Memory B cell (primary cell): ENCODE results near the gene PIAS1.
"Not testable (repeated sequence)": the region's sequence is repeated elsewhere in the genome, so short reads cannot be mapped to it uniquely, and the experiment has no call there.

Source experiments
- ATAC-seq: fragments of 150-1000 bp; cut with Tn5 transposase; 2 replicates; pipeline ENCODE4 v1.10.0; 2021; ENCODE audit warnings: low read depth, mild to moderate bottlenecking, moderate library complexity
- DNase-seq, 2 donors: peaks; one replicate each; pipeline ENCODE4 v3.0.0; 2022; ENCODE audit warnings: low spot score in 2 of 2
- H3K27ac Mint-ChIP-seq: one replicate; pipeline ENCODE4 v1.8.0; 2022; ENCODE audit warnings: mild to moderate bottlenecking, moderate library complexity, mixed read lengths
- H3K27me3 Mint-ChIP-seq: one replicate; pipeline ENCODE4 v1.8.0; 2022; ENCODE audit warnings: mixed read lengths
- H3K36me3 Mint-ChIP-seq: one replicate; pipeline ENCODE4 v1.8.0; 2022; ENCODE audit warnings: mild to moderate bottlenecking, mixed read lengths
- H3K4me1 Mint-ChIP-seq: one replicate; pipeline ENCODE4 v1.8.0; 2022; ENCODE audit warnings: mixed read lengths
- H3K4me3 Mint-ChIP-seq: one replicate; pipeline ENCODE4 v1.8.0; 2022; ENCODE audit warnings: mild to moderate bottlenecking, moderate library complexity, mixed read lengths
- H3K9me3 Mint-ChIP-seq: one replicate; pipeline ENCODE4 v1.8.0; 2022; ENCODE audit warnings: mixed read lengths

The PIAS1 gene

DNA sequence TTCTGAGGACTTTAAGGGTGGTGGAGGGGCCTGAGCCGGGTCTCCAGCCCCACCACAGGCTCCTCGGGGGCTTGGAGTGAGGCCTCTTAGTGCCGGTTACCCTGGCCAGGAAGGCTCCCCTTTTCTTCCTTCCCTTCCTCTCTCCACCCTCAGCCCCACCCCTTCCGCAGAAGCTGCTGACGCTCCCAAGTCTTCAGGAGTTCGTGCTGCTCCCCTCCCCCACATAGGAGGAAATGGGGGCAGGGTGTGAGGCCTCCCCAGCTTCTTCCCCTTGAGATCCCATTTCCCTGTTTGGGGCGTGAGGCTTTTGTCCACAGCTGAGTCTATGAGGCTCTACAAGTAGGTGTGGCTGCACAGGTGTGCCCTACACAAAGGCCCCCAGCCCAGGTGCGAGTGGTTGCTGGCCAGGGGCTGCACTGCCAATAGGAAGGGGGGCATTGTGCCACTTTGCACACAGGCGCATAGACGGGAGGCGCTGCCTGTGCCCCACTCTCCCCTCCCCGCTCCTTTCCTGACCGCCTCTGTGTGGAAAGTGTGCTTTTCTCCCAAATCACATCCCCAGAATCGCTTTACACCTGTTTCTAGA, 151.9 kb downstream of the PIAS1 start:
- Mint-ChIP-seq H3K27me3 (no peaks in the 10 kb centered on the region), H3K27ac (no peak overlapping the region), H3K36me3 (peaks cover 2% of the 10 kb centered on the region), H3K9me3 (no peaks in the 10 kb centered on the region), H3K4me3 (no peak overlapping the region), H3K4me1 (peaks cover 24% of the 10 kb centered on the region)
- ATAC-seq (no peak), DNase-seq (no peak)

DNA sequence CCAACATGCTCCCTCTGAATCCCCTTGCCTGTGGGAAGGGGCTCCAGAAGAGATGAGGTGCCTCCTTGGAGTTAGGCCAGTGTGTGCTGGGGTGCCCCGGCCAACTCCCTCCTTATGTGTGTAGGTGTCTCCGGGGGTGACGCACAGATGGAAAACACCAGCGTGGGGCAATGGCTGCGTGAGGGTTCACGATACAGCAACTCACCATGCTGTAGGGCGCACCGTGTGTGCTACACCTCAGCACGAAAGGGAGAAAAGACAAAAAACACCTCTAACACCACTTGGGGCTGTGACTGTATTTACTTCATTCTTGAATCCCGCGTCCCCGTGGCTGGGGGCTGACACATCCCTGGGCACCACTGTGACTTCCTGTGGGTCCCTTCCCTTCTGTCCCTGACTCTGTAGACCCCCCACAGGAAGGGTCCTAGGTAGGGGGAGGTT, 152.6 kb downstream of the PIAS1 start:
- no peak overlapping the region for H3K27ac Mint-ChIP-seq

DNA sequence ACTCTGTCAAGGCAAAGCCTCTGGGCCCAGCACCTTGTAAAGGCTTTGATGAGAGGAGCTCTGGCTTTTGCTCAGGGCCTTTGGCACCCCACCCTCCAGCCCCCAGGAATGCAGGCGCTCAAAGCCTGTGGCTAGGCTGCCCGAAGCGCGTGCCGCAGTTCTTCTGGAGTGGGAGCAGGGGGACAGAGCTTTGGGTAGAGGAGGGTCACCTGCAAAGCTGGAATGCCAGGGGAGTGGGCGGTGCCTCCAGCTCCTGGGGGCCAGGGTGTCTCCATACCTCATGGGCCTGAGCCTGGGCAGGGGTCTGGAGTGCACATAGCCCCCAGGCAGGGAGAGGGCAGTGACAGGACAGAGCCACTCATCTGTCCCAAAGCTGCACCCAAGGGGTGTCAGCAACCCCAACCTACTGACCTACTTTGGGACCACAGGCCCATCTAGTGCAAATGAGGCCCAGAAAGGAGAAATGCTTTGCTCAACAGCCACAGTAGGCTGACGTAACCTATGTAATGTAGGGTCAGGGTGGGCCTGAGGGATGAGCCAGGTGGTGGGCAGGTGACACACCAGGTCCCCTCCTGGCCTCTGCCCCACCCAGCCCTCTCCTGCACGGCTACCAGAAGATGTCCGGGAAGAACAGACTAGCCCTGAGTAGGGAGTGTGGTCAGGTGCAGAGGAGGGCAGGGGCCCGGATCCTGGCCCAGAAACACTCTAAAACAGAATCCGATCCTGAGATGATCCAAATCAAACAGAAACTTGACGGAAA, 153.2 kb downstream of the PIAS1 start:
- Mint-ChIP-seq H3K9me3 (no peaks in the 10 kb centered on the region), H3K4me1 (peaks cover 19% of the 10 kb centered on the region), H3K4me3 (no peak overlapping the region), H3K27ac (no peak overlapping the region), H3K27me3 (no peaks in the 10 kb centered on the region), H3K36me3 (peaks cover 2% of the 10 kb centered on the region)
- ATAC-seq (no peak), DNase-seq (no peak)

More for the DNA sequence above, 152.6 kb downstream of the PIAS1 start:
- Mint-ChIP-seq H3K9me3 (no peaks in the 10 kb centered on the region), H3K36me3 (peaks cover 2% of the 10 kb centered on the region), H3K27me3 (no peaks in the 10 kb centered on the region), H3K4me1 (peaks cover 20% of the 10 kb centered on the region), H3K4me3 (no peak overlapping the region)
- DNase-seq (no peak), ATAC-seq (no peak)

DNA sequence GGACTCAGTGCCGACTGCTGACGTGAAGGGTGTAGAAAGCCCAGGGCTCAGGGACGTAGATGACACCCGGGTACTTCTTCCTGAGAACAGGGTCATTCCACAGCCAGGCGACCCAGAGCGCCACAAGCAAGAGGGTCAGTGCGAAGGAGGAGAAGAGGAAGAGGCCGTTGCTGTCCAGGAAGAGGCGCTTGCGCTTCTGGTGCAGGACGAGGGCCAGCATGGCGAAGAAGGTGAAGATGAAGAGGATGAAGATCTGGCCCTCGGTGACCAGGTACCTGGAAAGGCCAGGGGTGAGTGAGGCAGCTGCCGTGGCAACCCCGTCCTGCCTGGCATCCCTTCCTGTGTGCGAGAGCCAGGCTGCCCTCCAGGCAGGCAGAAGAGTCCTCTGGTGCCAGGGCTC, 154.0 kb downstream of the PIAS1 start:
- no peak for ATAC-seq
- no peak overlapping the region for H3K27ac Mint-ChIP-seq
- peaks cover 2% of the 10 kb centered on the region for H3K36me3 Mint-ChIP-seq
- no peak for DNase-seq
- H3K4me3 Mint-ChIP-seq = peak overlapping the region; percentile 48
- H3K9me3 Mint-ChIP-seq = no peaks in the 10 kb centered on the region
- no peaks in the 10 kb centered on the region for H3K27me3 Mint-ChIP-seq
- H3K4me1 Mint-ChIP-seq = peaks cover 19% of the 10 kb centered on the region

DNA sequence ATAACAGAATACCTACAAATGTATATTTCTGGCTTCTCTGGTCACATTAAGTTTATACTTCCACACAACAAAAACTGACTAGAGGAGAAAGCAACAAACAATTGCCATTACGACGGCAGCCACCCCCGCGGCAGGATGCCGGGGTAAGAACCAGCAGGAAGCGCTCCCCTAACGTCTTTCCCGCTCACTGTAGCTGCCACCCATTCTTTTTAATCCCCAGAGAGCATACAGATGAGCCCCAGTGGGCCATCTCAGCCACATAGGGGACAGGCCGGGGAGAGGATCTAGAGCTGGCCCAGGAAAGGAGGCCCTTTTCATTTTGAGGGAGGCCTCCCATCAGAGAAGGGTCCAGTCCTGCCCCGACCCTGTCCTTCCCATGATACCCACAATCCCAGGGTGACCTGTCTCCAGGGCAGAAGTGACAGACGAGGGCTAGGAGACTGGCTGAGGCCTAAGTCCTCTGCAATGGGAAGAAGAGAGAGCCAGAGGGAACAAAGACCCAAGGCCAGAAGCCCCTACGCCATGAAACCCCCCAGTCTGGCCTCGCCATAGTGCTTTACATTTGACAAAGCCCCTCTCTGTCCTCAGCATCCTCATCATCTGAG, 154.6 kb downstream of the PIAS1 start:
- peak overlapping the region; percentile 32 for H3K4me3 Mint-ChIP-seq
- ATAC-seq = peak; percentile 21

DNA sequence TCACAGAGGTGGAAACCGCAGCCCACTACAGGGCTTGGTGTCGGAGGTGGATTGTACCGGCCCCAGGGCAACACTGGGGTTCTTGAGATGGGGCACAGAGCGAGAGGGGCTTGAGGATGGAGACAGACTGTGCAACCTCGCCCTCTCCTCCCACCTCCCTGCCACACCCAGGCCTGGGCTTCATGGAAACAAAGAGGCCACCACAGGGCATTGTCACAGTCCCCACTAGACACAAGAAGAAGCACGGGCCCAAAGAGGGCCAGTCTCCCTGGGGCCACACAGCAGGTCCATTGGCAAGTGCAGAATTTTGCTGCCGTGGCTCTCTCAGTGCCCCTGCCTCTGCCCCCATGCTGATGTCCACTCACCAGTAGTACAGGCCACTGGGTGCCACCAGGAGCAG, 155.2 kb downstream of the PIAS1 start:
- Mint-ChIP-seq H3K9me3 (no peaks in the 10 kb centered on the region), H3K4me1 (peaks cover 19% of the 10 kb centered on the region)

More for the DNA sequence above, 154.6 kb downstream of the PIAS1 start:
- Mint-ChIP-seq H3K9me3 (no peaks in the 10 kb centered on the region), H3K36me3 (peaks cover 2% of the 10 kb centered on the region), H3K27me3 (no peaks in the 10 kb centered on the region), H3K27ac (no peak overlapping the region), H3K4me1 (peaks cover 19% of the 10 kb centered on the region)
- no peak for DNase-seq

DNA sequence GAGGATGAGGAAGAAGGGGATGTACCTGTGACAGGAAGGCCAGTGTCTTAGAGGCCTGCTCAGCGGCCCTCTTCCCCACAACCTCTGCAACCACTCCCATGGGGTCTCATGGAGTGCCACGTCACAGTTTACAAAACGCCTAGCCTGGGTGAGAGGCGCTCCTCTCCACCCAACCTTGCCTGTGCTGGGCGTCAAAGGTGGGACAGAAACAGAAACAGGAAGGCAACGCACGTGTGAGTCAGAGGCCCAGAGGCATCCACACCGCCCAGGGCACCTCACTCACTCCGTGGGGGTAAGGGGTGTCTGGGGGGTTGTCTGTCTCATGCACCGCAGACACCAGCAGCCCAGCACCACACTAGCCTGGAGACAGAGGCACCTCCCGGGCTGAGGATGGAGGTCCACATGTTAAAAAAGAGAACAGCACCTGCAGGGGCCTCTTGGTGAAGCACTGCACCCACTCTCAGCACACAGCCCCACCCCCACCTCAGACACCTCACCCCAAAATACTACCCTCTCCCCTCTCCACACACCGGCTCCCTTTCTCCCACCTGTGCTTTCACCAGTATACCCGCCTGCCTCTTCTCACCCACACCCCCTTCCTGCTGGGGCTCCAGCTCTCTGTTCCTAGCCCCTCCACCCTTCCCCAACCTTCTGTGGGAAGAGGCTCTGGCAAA, 155.8 kb downstream of the PIAS1 start:
- Mint-ChIP-seq H3K4me3 (peak overlapping the region; percentile 53), H3K27ac (peak overlapping the region; percentile 55), H3K4me1 (peaks cover 19% of the 10 kb centered on the region), H3K9me3 (no peaks in the 10 kb centered on the region), H3K36me3 (peaks cover 4% of the 10 kb centered on the region), H3K27me3 (no peaks in the 10 kb centered on the region)
- ATAC-seq = peak; percentile 83
- peak; percentile 23 to 32 for DNase-seq

More for the DNA sequence above, 155.2 kb downstream of the PIAS1 start:
- H3K27ac Mint-ChIP-seq = no peak overlapping the region
- no peak for ATAC-seq
- H3K36me3 Mint-ChIP-seq = peaks cover 4% of the 10 kb centered on the region
- H3K27me3 Mint-ChIP-seq = no peaks in the 10 kb centered on the region
- DNase-seq = no peak
- no peak overlapping the region for H3K4me3 Mint-ChIP-seq

DNA sequence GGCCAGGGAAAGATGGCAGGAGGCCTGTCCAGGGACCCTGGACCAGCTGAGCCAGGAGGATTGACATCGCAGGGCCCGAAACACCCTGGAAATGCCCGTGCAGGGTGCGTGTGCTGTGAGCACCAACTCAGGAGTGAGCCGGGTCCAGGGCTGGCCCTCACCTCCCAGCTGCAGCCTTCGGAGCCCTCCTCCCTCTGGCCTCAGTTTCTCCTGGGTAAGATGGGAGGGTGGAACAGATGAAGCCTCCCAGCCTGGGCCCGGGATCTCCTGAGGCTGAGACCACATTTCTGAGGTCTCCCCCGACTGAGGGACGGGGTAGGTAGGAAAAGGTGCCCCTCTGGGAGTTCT, 156.3 kb downstream of the PIAS1 start:
- Mint-ChIP-seq H3K27ac (peak overlapping the region; percentile 55), H3K36me3 (peaks cover 4% of the 10 kb centered on the region), H3K9me3 (no peaks in the 10 kb centered on the region), H3K4me3 (no peak overlapping the region), H3K27me3 (no peaks in the 10 kb centered on the region), H3K4me1 (peaks cover 19% of the 10 kb centered on the region)
- ATAC-seq = no peak
- no peak for DNase-seq

DNA sequence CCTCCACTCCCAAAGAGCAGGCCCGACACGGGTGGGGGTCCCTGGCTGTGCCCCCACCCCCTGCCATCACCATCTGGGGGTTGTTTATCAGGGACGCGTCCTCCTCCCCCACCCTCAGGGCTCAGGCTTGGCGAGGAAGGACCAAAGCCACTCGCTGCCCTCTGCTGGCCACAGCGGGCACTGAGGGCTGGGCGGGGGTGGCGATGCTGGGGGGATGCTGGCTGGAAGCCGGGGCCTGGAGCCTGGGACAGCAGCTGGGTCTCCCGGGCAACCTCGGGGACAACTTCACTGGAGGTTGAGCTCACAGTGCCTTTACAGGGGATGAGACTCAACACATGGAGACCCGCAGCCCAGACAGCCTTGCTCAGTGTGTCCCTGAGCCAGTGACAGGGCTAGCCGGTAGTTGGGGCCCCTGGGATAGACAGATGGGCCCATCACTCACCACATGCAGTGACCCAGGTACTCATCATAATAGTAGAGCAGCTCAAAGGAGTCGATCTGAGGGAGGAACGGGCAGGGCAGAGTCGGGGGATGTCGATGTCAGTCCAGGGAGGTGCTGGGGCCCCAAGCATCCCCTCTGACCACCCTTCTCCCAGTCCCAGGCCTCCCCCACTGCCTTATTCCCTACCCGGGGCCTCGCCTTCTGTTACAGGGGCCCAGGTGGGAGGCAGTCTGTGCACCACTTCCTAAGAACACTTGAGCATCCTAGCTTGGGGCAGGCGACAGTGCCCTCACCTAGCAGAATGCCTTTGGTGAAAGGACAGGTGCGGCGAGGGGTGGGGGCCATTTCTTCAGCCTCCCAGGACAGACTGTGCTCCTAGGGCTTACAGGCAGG, 156.9 kb downstream of the PIAS1 start:
- Mint-ChIP-seq H3K36me3 (peaks cover 4% of the 10 kb centered on the region), H3K4me1 (peaks cover 19% of the 10 kb centered on the region), H3K9me3 (no peaks in the 10 kb centered on the region), H3K4me3 (peak overlapping the region; percentile 51), H3K27ac (no peak overlapping the region), H3K27me3 (no peaks in the 10 kb centered on the region)
- DNase-seq (peak; percentile 45 to 50), ATAC-seq (peak; percentile 57)

DNA sequence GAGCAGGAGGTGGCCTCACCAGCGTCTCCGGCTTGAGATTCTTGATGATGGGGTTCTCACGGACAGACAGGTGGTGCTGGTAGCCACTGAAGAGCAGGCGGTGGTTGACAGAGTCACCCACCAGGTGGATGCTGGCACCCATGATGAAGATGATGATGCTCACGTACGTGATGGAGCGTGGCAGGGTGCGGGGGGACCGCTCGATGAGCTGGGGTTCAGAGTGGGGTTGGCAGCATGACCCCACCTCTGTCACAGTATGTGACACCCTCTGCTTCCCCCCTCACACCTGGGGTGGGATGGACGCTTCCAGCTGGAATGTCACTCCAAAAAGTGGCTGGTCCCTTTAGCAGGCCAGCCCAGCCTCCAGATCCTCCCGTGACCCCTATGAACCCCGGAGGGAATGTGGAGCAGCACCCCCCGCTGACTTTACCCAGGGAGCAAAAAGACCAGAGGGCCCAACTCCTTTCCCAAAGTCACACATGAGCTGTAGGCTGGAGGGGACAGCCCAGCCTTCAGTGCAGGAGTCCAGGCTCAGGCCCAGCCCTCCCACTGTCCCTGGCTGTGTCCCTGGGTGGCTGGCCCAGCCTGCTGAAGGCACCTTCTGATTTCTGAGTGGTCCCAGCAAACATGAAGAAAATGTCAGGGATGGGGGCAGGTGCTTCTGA, 157.7 kb downstream of the PIAS1 start:
- DNase-seq = no peak
- no peak overlapping the region for H3K4me3 Mint-ChIP-seq
- no peak for ATAC-seq
- H3K36me3 Mint-ChIP-seq = peaks cover 4% of the 10 kb centered on the region
- no peaks in the 10 kb centered on the region for H3K27me3 Mint-ChIP-seq
- H3K9me3 Mint-ChIP-seq = no peaks in the 10 kb centered on the region
- H3K4me1 Mint-ChIP-seq = peaks cover 19% of the 10 kb centered on the region
- no peak overlapping the region for H3K27ac Mint-ChIP-seq

DNA sequence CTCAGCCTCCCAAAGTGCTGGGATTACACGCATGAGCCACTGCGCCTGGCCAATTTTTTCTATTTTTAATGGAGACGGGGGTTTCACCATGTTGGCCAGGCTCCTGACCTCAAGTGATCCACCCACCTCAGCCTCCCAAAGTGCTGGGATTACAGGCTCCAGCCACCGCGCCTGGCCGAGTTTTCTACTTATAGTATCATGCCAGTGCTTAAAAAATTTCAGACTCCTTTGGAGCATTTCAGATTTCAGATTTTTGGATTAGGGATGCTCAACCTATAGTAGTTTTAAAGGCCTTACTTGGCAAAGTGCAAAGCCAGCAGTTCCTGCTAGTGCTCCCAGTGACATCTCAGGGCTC, 159.4 kb downstream of the PIAS1 start:
- not testable (repeated sequence) for H3K4me3 Mint-ChIP-seq, H3K36me3 Mint-ChIP-seq, DNase-seq, ATAC-seq, H3K9me3 Mint-ChIP-seq, H3K27me3 Mint-ChIP-seq, H3K27ac Mint-ChIP-seq
- H3K4me1 Mint-ChIP-seq = peaks cover 19% of the 10 kb centered on the region

DNA sequence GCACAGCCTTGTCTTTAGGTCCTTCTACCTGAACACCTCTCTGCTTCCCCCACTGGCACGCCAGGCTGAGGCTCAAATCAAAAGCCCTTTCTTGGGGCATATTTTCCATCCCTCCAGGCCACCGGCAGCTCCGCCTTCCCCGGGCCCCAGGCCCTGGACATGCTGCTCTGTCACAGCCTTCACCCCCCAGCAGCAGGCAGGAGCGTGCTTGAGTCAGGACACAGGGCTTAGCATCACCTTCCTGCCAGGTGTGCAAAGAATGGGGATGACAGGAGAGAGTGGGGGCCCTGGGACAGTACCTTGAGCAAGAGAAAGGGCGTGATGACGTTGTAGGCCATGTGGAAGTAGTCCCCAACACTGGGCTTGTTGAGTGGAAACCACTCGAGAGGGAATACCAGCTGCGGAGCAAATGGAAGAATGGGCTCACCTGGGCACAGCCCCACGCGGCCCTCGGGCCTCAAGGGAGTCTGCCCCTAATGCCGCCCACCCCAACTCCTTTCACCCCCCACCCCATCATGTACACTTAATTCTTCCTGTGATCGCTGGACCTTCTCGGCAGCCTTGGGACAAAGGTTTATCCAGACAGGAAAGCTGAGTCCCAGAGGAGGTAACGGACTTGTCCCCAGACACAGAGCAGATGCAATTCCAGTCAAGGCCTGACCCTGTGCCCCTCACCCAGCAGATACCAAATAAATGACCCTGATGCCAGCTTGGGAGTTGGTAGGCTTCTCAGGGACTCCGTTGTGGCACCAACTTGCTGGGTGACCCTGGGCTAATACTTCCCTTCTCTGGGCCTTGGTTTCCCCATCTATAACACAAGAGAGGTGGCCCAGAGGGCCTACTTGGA, 160.1 kb downstream of the PIAS1 start:
- Mint-ChIP-seq H3K27me3 (no peaks in the 10 kb centered on the region), H3K4me3 (no peak overlapping the region), H3K9me3 (no peaks in the 10 kb centered on the region), H3K36me3 (peaks cover 6% of the 10 kb centered on the region), H3K4me1 (peaks cover 12% of the 10 kb centered on the region), H3K27ac (no peak overlapping the region)
- DNase-seq (no peak), ATAC-seq (no peak)
